Activated naive CD8-positive, alpha-beta T cell (primary cell): Measurements from ENCODE around the gene SH3PXD2A.
A peak's percentile ranks its signal among the peaks of the same experiment; 100 is the strongest.

Experiments
- H3K27ac Mint-ChIP-seq: one replicate; pipeline ENCODE4 v1.8.0; 2021; ENCODE audit warnings: mixed read lengths
- H3K27me3 Mint-ChIP-seq: one replicate; pipeline ENCODE4 v1.8.0; 2021; ENCODE audit warnings: mixed read lengths
- H3K36me3 Mint-ChIP-seq: one replicate; pipeline ENCODE4 v1.8.0; 2021; ENCODE audit warnings: mixed read lengths
- H3K4me1 Mint-ChIP-seq: one replicate; pipeline ENCODE4 v1.8.0; 2021; ENCODE audit warnings: low read depth, mixed read lengths
- H3K4me3 Mint-ChIP-seq: one replicate; pipeline ENCODE4 v1.8.0; 2021; ENCODE audit warnings: mild to moderate bottlenecking, mixed read lengths
- H3K9me3 Mint-ChIP-seq: one replicate; pipeline ENCODE4 v1.8.0; 2021; ENCODE audit warnings: low read depth, mixed read lengths

The SH3PXD2A gene

DNA sequence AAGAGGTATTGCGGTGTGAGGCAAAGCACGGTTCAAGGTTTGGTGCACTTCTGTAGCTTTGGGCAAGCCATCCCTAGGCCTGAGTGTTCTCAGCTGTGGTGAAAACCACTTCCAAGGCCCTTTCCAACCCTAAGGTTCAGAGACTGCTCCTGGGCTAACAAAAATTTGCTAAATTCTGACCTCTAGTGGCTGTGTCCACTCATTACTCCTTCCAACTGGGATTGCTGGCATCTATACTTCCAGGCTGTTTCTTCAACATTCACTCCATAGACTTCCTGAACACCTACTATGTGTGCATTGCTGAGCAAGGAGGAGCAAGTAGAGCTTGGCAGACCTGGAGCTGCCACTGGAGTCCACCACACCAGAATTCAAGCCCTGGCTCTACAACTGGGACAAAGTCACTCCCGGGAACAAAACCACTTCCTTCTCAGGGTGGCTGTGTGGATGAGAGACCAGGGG, 29.3 kb upstream of the SH3PXD2A start:
- H3K4me3 Mint-ChIP-seq, result no peak overlapping the region
- no peaks in the 10 kb centered on the region for H3K27me3 Mint-ChIP-seq
- no peak overlapping the region for H3K27ac Mint-ChIP-seq
- H3K36me3 Mint-ChIP-seq, result peaks cover 14% of the 10 kb centered on the region
- peaks cover 12% of the 10 kb centered on the region for H3K4me1 Mint-ChIP-seq
- H3K9me3 Mint-ChIP-seq, result no peaks in the 10 kb centered on the region

DNA sequence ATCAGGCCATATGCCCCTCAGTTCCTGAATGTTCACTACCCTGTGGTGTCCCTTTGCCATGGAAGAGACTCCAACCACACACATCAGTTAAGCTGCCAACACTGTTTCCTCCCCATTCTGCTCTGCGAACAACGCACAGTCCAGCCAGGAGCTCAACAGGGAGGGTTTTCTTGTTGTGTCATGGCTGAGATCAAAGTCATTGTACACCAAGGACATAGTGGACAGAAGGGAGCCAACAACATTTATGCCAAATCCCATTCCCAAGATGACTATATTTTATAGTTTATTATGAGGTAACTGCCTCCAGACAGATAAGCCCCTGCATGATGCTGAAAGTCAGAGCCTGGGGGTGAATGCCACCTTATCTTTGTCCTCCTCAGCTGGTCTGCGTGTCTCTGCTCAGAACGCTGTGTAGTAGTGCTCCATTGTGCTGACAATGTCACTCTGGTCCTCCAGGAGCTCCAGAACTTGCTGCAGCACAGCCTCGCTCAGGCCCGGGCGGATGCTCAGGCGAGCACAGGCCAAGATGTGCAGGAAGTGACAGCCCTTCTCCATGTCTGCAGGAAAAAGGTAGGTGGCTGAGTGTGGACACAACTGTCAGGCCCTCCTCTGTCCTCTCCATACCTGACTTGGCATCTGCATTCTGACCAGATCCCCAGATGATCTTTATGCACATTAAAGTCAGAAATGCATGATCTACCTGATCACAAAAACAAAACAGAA, 27.1 kb upstream of the SH3PXD2A start:
- H3K4me1 Mint-ChIP-seq, result peaks cover 4% of the 10 kb centered on the region
- no peaks in the 10 kb centered on the region for H3K9me3 Mint-ChIP-seq
- no peak overlapping the region for H3K27ac Mint-ChIP-seq
- H3K4me3 Mint-ChIP-seq, result no peak overlapping the region
- H3K36me3 Mint-ChIP-seq, result peaks cover 15% of the 10 kb centered on the region
- H3K27me3 Mint-ChIP-seq, result no peaks in the 10 kb centered on the region

DNA sequence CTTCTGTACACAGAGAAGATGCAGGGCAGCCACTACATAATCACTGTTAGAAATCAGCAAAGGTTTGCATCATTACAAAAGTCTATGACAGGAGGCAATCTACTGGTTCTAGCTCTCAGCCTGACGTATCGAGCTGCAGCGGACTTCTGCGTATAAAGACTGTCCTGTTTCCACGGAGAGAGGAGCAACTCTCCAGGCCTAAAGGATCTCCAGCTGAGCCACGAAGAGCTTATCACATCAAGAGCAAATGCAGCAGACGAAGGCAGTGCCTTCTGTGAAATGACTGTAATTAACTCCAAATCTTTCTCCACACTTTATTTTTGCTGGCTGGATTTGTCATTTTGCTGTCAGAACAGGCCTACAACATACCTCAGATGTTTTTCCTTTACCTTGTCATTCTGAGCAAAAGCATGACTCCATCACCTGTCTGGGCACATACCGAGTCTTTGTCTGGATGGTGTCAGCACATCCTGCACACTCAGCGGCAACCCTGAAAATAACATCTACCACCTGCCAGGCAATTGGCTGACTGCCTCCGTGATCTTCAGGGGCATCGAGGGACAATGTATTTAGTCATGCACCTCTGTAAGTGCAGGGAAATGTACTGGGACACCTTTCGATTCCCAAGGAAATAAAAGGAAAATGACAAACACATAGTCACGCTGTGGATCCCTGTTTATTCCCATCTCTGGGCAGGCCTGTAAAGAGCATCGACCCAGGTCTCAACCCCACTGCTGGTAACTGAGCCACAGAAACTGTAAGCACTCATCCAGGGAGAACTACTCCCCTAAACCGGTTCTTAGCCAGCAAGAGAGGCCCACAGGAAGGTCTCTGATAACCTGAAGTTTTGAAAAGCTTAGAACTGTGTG, 26.3 kb upstream of the SH3PXD2A start:
- H3K27me3 Mint-ChIP-seq, result no peaks in the 10 kb centered on the region
- peaks cover 13% of the 10 kb centered on the region for H3K36me3 Mint-ChIP-seq
- H3K9me3 Mint-ChIP-seq, result no peaks in the 10 kb centered on the region
- no peak overlapping the region for H3K27ac Mint-ChIP-seq
- peaks cover 4% of the 10 kb centered on the region for H3K4me1 Mint-ChIP-seq
- H3K4me3 Mint-ChIP-seq, result no peak overlapping the region

DNA sequence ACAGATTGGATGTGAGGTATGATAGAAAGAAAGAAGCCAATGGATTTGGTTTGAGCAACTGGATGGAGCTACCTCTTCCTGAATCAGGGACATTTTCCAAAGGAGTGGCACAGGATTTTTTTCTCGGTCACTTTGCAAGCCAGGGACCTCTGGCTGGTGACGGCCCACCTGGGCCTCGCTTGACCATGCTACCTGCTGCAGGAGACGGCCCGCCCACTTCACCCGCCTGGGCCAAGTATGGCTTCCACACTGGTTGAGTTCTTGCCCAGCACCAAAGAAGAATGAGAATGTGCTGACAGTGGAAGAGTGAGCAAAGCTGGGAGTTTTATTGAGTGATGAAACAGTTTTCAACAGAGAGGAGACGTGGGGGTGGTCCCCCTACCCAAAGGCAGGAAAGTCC, 24.5 kb upstream of the SH3PXD2A start:
- no peaks in the 10 kb centered on the region for H3K9me3 Mint-ChIP-seq
- peak overlapping the region; percentile 22 for H3K27ac Mint-ChIP-seq
- H3K4me3 Mint-ChIP-seq, result no peak overlapping the region
- H3K4me1 Mint-ChIP-seq, result peaks cover 4% of the 10 kb centered on the region
- no peaks in the 10 kb centered on the region for H3K27me3 Mint-ChIP-seq
- H3K36me3 Mint-ChIP-seq, result peaks cover 13% of the 10 kb centered on the region

DNA sequence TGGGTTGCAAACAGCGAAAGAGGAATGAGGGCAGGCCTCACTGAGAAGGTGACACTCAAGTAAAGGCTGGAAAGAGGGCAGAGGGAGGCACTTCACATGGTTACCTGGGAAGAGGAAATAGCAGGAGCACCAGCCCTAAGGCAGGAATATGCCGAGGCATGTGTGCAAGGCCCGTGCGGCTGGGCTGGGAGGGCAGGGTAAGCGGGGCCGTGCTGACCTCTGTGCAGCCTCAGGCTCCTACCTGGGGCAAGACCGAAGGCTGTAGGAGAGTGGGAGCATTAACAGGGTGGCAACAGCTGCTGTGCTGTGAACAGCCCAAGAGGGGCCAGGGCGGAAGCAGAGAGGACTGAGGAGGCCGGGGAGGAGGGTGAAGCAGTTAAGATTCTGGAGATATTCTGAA, 24.0 kb upstream of the SH3PXD2A start:
- Mint-ChIP-seq H3K27me3 (no peaks in the 10 kb centered on the region), H3K4me3 (no peak overlapping the region), H3K4me1 (peaks cover 4% of the 10 kb centered on the region), H3K27ac (peak overlapping the region; percentile 22), H3K9me3 (no peaks in the 10 kb centered on the region), H3K36me3 (peaks cover 13% of the 10 kb centered on the region)

DNA sequence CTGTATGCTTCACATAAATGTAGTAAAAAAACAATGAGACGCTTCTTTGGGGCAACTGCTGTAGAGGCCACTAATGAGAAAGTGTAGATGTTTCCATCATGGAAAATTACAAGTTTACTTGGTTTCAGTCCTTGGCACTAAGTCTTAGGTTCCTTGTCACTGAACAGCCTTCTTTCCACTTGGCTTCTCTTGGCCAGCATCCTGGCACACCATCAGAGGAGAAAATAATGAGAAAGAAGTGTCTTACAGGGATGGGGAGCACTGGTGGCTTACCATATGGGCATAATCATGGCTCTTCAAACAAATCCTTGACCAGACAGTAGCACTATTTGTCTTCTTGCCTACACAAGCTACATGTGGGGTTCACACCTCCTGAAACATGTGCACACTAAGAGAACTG, 22.5 kb upstream of the SH3PXD2A start:
- Mint-ChIP-seq H3K9me3 (no peaks in the 10 kb centered on the region), H3K4me1 (peaks cover 4% of the 10 kb centered on the region), H3K27me3 (no peaks in the 10 kb centered on the region), H3K27ac (no peak overlapping the region), H3K4me3 (no peak overlapping the region), H3K36me3 (peaks cover 10% of the 10 kb centered on the region)

DNA sequence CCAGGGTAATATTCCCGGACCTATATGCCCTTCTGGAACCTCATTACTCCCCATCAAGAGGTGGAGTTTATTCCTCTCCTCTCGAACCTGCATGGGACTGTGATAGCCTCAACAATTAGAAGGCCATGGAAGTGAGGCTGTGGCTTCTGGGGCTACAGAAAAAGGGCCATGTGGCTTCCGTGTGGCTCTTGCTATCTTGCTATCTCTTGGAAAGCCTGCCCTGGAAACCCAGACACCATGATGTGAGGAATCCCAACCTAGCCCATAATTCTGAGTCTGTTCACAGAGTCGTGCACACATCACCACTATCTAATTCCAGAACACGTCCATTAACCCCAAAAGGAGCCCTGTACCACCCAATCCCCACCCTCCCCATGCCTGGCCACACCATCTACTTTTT, 20.8 kb upstream of the SH3PXD2A start:
- no peak overlapping the region for H3K27ac Mint-ChIP-seq
- no peak overlapping the region for H3K4me3 Mint-ChIP-seq
- H3K27me3 Mint-ChIP-seq, result no peaks in the 10 kb centered on the region
- peaks cover 13% of the 10 kb centered on the region for H3K36me3 Mint-ChIP-seq
- H3K4me1 Mint-ChIP-seq, result peaks cover 4% of the 10 kb centered on the region
- no peaks in the 10 kb centered on the region for H3K9me3 Mint-ChIP-seq

DNA sequence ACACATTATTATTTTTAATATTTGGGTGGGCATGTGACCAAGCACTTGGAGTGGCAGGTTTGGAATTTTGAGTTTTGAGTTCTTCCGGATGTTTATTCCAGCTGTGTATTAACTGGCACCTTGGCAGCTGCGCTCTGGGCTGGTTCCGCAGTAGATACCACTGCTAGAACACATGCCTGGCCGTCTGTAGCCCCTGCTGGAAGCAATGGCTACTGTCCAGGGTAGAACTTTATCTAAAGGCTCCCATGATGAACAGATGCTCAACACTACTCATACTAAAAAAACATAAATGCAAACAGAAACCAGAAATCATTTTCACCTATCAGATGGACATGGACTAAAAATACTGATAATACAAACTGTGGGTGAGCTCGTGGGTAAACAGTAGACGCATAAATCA, 19.4 kb upstream of the SH3PXD2A start:
- H3K27ac Mint-ChIP-seq, result no peak overlapping the region
- H3K9me3 Mint-ChIP-seq, result no peaks in the 10 kb centered on the region
- peaks cover 7% of the 10 kb centered on the region for H3K36me3 Mint-ChIP-seq
- H3K27me3 Mint-ChIP-seq, result no peaks in the 10 kb centered on the region
- peaks cover 4% of the 10 kb centered on the region for H3K4me1 Mint-ChIP-seq
- H3K4me3 Mint-ChIP-seq, result no peak overlapping the region

DNA sequence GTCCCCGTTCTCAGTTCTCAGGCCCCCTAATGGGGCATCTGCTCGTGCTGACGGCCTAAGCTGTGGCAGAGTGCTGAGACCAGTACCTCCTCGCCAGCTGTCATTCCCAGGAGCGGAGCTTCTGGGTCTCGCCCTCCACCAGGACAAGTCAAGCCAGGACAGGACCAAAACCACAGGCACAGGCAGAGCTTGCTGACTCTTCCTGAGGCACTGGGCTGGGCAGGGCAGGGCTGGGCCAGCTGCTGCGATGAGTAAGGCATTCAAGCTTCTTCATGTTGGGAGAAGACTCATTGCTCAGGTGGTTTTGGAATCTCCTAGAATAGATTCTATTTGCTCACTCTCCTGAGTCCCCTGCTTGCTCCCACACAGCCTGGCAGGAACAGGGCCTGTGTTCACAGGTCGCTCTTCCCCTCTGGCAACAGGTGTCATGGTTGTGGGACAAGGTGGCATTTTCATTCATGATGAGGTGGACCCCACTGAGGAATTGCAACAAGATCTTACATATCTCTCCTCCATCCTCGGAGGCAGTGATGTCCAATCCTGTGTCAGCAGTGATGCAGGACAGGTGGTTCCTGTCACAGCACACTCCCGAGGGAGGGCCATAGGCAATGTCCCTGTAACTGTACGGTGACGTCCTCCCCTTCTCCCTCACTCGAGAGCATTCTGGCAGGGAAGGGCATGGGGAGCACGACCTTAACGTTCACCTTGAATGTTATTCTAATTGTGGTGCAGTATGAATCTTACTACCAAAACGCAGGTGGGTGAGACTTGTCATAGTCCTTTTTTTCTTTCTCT, 17.0 kb upstream of the SH3PXD2A start:
- Mint-ChIP-seq H3K9me3 (no peaks in the 10 kb centered on the region), H3K4me3 (no peak overlapping the region), H3K36me3 (peaks cover 3% of the 10 kb centered on the region), H3K27ac (no peak overlapping the region), H3K27me3 (no peaks in the 10 kb centered on the region), H3K4me1 (no peaks in the 10 kb centered on the region)

DNA sequence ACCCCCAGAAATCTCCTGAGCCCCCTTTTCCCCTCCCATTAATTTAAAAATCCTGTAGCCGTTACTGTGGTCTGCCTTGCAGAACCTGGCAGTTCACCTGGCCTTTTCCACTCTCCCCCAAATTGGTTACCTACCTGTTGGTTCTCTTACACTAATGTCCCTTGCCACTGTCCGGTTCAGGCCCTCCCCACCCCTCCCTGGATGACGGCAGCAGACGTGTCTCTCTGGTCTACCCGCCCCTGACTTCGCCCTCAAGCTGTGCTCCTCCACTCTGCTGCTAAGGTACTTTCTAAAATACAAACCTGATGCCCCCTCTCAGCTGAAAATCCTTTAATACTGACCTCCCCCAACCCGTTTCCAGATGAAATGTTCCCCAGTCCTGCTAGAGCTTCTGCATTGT, 15.6 kb upstream of the SH3PXD2A start:
- H3K27me3 Mint-ChIP-seq, result no peaks in the 10 kb centered on the region
- H3K4me3 Mint-ChIP-seq, result no peak overlapping the region
- no peak overlapping the region for H3K27ac Mint-ChIP-seq
- H3K9me3 Mint-ChIP-seq, result no peaks in the 10 kb centered on the region
- H3K36me3 Mint-ChIP-seq, result peaks cover 3% of the 10 kb centered on the region
- no peaks in the 10 kb centered on the region for H3K4me1 Mint-ChIP-seq

DNA sequence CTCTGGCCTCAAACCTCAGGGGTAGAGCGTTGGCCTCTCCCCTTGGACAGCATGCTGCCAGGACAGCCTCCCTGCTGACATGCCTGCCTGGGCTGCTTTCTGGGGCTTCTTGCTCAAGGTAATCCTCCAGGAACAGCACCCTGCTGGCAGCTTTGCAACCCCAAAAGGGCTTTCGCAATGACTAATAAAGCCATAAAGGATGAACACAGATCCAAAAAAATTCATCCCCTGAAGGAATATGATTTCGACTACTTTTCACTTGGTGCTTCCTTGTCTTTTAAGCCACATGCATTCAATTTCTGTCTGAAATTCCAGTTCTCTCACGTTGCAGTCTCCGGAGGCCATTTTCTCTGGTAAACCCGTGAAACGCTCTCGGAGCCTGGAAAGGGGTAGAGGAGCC, 15.1 kb upstream of the SH3PXD2A start:
- peaks cover 3% of the 10 kb centered on the region for H3K36me3 Mint-ChIP-seq
- H3K27me3 Mint-ChIP-seq, result no peaks in the 10 kb centered on the region
- no peak overlapping the region for H3K27ac Mint-ChIP-seq
- peaks cover under 1% of the 10 kb centered on the region for H3K9me3 Mint-ChIP-seq
- H3K4me1 Mint-ChIP-seq, result no peaks in the 10 kb centered on the region
- no peak overlapping the region for H3K4me3 Mint-ChIP-seq

DNA sequence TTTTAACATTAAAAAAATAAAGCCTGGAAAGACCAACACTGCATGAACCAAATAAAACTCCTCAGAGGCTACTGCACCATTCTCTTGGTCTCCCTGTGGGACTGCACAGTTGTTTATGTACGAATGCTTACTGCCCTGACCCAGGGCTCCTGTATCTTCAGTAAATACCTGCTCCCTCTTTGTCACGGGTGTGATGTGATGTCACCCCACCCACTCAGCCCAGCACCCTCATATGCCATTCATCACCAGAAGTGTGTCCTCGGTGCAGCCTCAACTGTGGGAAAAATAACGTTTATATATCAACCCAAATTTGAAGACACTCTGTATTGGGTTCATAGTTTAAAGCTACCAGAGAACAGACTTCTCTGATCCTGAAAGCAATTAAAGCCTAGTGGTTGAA, 14.0 kb upstream of the SH3PXD2A start:
- H3K9me3 Mint-ChIP-seq, result peaks cover 8% of the 10 kb centered on the region
- no peak overlapping the region for H3K4me3 Mint-ChIP-seq
- no peak overlapping the region for H3K27ac Mint-ChIP-seq
- no peaks in the 10 kb centered on the region for H3K4me1 Mint-ChIP-seq
- no peaks in the 10 kb centered on the region for H3K27me3 Mint-ChIP-seq
- peaks cover 11% of the 10 kb centered on the region for H3K36me3 Mint-ChIP-seq

DNA sequence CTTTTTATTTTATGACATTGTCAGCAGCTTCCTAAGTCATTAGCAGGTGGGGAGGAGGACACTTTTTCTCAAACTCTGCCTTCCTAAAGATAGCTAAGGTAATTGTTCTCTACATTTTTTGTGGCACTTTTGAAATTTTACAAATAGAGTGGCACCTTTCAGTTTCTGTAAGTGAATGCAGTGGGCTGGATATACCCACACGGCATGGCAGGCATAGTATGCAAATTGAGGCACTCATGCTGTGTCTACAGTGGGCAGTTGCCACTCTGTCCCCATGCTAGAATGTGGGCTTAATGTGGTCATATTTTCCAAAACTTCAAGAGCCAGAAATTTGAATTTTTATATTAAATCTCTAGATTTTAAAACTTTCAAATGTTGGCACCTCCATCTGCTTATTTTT, 12.8 kb upstream of the SH3PXD2A start:
- Mint-ChIP-seq H3K36me3 (peaks cover 15% of the 10 kb centered on the region), H3K27ac (no peak overlapping the region), H3K4me3 (no peak overlapping the region), H3K9me3 (peaks cover 8% of the 10 kb centered on the region), H3K4me1 (no peaks in the 10 kb centered on the region), H3K27me3 (no peaks in the 10 kb centered on the region)

DNA sequence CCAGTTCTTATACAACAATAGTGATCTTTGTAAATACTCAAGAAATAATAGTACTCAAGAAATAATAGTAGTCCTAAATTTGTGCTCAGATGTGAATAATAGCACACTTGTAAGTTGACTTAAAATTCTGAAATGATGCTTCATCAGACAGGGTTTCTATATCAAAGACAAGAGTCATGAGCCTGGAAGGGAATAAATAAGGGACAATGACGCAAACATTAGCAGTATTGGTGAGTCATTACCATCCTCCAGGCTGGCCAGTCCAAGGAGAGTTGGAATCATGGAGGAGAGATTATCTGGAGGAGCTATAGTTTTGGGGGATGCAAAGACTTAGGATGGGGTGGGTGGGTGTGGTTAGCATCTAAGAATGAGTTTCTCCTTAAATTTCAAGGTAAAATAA, 6.1 kb upstream of the SH3PXD2A start:
- H3K4me1 Mint-ChIP-seq, result peaks cover 2% of the 10 kb centered on the region
- no peak overlapping the region for H3K4me3 Mint-ChIP-seq
- no peak overlapping the region for H3K27ac Mint-ChIP-seq
- peaks cover 8% of the 10 kb centered on the region for H3K9me3 Mint-ChIP-seq
- H3K27me3 Mint-ChIP-seq, result peaks cover 5% of the 10 kb centered on the region
- H3K36me3 Mint-ChIP-seq, result peaks cover 11% of the 10 kb centered on the region
